ENCODE measurements around the gene UBE2F.
"Not testable (repeated sequence)": the region's sequence is repeated elsewhere in the genome, so short reads cannot be mapped to it uniquely, and the experiment has no call there.

UBE2F gene

DNA sequence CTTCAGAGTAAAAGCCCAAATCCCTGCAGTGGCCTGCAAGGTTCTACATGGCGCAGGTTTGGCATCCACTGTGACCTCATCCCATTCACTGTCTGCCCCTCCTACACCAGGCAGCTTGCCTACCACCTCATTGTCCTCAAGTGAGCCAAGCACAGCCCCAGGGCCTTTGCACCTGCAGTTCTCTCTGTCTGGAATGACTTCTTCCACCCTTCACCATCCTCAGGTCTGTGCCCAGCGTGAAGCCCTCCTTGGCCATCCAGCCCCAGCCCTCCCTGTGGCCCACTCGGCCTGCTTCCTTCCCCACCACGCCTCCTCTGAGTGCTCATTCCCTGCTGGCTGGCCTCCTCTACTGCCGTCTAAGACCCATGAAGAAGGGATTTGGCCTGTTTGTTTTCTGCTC is 32.6 kb upstream of the UBE2F start:
- TF ChIP-seq POLR2A (IDR thresholded peaks at IDR 0.05; ENCODE audit: low read depth, low read length): no peak
- DNase-seq (ENCODE audit: insufficient read length, low spot score) (no peak), FAIRE-seq (no peak)

DNA sequence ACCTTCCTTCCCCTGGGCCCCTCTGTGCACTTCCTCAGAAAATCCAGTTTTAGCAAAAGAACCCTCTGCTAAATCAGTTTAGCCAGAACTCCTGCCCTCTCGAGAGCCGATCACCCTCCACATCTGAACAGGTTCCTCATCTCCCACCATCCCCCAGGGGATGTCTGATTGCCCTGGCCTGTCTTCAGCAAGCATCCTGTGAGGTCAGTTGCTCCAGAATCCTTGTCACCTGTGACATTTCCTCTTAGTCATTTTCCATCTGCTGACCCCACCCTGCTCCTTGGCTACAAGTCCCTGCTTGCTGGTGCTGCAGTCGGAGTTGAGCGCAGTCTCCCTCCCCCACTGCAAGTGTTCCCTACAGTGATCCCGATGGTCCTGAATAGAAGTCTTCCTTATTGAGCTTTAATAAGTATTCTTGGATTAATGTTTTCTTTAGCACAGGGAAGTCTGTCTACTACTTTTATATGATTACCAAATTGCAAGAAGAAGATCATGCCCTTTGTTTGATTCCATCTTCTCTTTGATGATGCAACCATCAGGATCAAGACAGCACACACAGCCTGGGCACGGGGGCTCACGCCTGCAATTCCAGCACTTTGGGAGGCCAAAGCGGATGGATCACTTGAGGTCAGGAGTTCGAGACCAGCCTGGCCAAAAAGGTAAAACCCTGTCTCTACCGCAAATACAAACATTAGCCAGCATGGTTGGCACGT is 30.9 kb upstream of the UBE2F start:
- TF ChIP-seq POLR2A (IDR thresholded peaks at IDR 0.05; ENCODE audit: low read depth, low read length): no peak
- DNase-seq (ENCODE audit: insufficient read length, low spot score): no peak
- FAIRE-seq: no peak

DNA sequence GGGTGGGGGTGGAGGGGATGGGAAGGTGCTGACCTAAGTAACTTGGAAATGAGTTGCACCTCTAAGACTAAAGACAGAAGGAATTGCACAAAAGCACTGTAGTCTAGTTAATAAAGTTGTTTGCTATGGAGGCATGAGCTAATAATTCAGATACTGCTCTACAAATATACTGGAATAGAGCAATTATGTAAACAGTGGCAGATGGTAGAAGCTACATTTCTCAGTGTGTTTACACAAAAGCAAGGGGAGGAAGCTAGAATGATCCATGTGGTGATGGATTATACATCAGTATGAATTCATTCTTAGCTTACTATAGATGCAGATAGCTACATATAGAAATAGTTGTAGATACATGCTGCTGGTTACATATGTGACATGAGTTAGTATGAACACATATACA is 27.6 kb upstream of the UBE2F start:
- no peak for FAIRE-seq
- TF ChIP-seq POLR2A (IDR thresholded peaks at IDR 0.05; ENCODE audit: low read depth, low read length): no peak
- no peak for DNase-seq (ENCODE audit: insufficient read length, low spot score)

DNA sequence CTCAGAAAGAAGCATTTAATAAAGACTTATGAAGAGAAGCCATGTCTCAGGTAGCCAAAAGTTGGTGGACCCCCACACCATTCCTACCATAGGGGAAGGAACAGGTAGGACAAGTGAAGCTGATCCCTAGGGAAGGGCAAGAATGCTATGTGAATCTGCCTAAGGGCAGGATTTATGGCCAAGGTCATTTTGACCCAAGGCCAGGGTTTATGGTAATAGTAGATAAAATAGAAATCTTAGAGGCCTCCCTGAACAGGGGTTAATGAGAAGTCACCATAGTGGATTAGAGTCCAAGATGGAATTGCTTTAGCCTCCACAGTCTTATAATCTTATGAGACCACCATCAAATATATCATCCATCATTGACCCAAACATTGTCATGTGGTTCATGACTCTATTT is 26.0 kb upstream of the UBE2F start:
- TF ChIP-seq POLR2A (IDR thresholded peaks at IDR 0.05; ENCODE audit: low read depth, low read length): no peak
- FAIRE-seq: no peak

DNA sequence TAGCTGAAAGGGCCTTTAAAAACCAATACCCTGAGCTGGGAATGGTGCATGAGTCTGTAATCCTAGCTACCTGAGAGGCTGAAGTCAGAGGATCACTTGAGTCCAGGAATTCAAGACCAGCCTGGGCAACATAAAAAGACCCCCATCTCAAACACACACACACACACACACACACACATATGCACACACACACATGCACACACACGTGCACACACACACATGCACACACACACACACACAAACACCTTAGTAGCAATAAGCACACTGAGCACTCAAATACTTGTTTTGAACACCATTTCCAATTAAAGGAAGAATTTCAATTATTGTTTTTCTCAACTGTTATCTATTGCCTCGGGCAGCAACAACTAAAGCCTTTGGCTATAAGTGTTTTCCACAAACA is 25.6 kb upstream of the UBE2F start:
- FAIRE-seq (no peak), DNase-seq (ENCODE audit: insufficient read length, low spot score) (no peak)
- TF ChIP-seq POLR2A (IDR thresholded peaks at IDR 0.05; ENCODE audit: low read depth, low read length): no peak

More for the DNA sequence above, 26.0 kb upstream of the UBE2F start:
- DNase-seq (ENCODE audit: insufficient read length, low spot score): no peak

DNA sequence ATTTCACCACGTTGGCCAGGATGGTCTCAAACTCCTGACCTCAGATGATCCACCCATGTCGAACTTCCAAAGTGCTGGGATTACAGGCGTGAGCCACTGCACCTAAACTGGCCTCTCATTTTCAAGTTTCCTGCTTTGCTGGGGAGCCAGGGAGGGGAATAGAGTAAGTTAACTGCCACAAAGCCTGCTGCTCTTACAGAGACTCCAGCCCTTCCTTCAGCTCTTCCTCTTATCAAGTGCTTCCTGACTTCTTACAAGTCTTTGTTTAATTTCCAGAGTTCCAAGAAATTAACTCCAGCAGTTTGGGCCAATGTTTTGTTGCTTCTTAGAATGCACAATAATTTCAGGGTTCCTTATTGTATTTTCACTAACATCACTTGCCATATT is 24.3 kb upstream of the UBE2F start:
- FAIRE-seq: no peak
- DNase-seq (ENCODE audit: insufficient read length, low spot score): no peak

DNA sequence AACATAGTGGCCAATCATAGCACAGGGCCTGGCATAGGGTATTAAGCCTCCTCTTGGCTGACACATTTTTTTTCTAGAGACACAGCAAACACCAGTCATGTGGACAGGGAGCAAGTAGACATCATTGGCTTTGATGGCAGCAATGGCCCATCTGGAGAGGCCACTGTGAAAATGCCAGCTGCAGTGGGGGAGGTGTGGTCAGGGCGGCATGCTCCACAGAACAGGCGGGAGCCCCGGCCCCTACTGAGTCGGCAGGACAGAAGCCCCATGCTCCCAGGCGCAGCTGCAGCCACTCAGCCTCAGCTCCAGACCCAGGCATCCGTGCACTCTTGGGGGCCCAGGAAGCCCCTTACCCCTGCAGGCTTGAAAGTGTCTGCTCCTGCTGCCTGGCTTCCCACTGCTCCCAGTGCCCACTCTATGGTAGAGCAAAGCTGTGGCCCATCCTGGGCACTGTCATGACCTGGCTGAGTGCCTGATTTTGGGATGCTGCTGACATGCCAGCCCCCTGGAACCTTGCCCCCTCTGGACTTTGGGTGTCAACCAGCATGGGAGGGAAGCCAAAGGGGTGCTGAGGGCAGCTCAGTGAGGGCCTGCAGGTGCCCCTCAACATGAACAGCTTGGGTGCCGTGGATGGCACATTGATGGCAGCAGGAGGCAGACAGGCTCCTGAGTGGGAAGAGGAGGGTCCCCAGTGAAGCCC is 23.3 kb upstream of the UBE2F start:
- no peak for TF ChIP-seq POLR2A (IDR thresholded peaks at IDR 0.05; ENCODE audit: low read depth, low read length)
- no peak for FAIRE-seq
- no peak for DNase-seq (ENCODE audit: insufficient read length, low spot score)

More for the DNA sequence above, 24.3 kb upstream of the UBE2F start:
- no peak for TF ChIP-seq POLR2A (IDR thresholded peaks at IDR 0.05; ENCODE audit: low read depth, low read length)

DNA sequence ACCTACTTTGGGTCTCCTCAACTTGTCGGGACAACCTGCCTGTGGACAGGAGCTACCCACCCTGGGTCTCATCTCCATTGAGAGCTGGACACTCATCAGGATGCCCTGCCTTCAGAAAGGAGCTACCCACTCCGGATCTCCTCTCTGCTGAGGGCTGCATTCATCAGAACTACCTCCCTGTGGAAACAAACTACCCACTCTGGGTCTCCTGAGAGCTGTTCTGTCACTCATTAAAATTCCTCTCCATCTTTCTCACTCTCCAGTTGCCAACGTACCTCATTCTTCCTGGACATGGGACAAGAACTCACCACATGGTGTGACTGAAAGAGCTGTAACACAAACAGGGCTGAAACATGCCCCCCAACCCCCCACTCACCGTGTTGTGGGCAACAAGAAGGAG is 22.5 kb upstream of the UBE2F start:
- TF ChIP-seq POLR2A (IDR thresholded peaks at IDR 0.05; ENCODE audit: low read depth, low read length): no peak
- FAIRE-seq: no peak
- DNase-seq (ENCODE audit: insufficient read length, low spot score): no peak

DNA sequence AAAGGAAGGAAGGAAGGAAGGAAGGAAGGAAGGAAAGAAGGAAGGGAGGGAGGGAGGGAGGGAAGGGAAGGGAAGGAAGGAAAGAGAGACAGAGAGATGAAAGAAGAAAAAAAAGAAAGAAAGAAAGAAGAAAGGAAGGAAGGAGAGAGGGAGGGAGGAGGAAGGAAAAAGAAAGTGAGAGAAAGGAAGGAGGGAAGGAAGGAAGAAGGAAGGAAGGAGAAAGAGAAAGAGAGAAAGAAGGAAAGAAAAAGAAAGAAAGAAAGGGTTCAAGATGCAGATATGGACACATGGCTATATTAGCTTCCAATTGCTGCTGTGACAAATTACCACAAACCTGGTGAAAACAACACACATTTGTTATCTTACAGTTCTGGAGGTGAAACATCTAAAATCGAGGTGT is 20.4 kb upstream of the UBE2F start:
- FAIRE-seq (no peak), DNase-seq (ENCODE audit: insufficient read length, low spot score) (no peak)
- TF ChIP-seq POLR2A (IDR thresholded peaks at IDR 0.05; ENCODE audit: low read depth, low read length): no peak

DNA sequence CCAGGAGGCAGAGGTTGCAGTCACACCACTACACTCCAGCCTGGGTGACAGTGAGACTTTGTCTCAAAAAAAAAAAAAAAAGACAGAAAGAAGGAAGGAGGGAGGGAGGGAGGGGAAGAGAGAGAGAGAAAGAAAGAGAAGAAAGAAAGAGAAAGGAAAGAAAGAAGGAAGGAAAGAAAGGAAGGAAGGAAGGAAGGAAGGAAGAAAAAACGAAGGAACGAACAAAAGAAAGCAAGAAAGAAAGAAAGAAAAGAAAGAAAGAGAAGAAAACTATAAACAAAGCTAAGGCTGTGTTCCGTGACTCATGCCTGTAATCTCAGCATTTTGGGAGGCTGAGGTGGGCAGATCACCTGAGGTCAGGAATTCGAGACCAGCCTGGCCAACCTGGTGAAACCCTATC is 15.5 kb upstream of the UBE2F start:
- not testable (repeated sequence) for FAIRE-seq; DNase-seq (ENCODE audit: insufficient read length, low spot score)

DNA sequence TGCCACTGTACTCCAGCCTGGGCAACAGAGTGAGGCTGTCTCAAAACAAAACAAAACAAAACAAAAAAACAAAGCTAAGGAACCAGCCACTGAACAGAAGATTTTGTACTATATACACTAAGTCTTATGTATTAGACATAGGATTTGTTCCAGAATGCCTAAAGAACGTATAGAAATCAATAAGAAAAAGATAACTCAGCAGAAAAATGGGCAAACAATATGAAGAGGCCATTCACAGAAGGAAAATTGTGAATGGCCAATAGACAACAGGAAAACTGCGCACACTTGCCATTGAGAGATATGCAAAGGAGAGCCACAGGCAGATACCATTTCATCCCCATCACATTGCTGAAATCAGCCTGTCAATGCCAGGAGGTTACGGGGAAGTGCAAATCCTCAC is 14.9 kb upstream of the UBE2F start:
- FAIRE-seq: no peak
- DNase-seq (ENCODE audit: insufficient read length, low spot score): no peak
- no peak for TF ChIP-seq POLR2A (IDR thresholded peaks at IDR 0.05; ENCODE audit: low read depth, low read length)

DNA sequence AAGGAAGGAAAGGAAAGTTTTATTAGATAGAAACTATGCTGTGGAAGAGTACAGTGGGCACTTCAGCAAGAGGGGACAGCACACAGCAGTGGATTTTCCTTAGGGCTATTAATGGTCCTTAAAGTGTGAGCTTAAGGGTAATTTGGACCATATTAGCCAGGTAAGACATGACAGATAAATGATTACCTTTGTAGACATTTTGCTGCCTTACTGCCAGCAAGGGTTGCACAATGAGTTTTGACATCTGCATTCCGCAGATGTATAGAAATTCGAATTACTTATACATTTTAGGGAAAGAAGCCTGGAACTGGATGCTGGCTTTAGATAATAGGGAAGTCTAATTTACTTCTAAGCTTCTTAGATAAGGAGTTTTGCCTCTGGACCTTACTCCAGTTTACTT is 14.0 kb upstream of the UBE2F start:
- FAIRE-seq (no peak), DNase-seq (ENCODE audit: insufficient read length, low spot score) (no peak)
- no peak for TF ChIP-seq POLR2A (IDR thresholded peaks at IDR 0.05; ENCODE audit: low read depth, low read length)

DNA sequence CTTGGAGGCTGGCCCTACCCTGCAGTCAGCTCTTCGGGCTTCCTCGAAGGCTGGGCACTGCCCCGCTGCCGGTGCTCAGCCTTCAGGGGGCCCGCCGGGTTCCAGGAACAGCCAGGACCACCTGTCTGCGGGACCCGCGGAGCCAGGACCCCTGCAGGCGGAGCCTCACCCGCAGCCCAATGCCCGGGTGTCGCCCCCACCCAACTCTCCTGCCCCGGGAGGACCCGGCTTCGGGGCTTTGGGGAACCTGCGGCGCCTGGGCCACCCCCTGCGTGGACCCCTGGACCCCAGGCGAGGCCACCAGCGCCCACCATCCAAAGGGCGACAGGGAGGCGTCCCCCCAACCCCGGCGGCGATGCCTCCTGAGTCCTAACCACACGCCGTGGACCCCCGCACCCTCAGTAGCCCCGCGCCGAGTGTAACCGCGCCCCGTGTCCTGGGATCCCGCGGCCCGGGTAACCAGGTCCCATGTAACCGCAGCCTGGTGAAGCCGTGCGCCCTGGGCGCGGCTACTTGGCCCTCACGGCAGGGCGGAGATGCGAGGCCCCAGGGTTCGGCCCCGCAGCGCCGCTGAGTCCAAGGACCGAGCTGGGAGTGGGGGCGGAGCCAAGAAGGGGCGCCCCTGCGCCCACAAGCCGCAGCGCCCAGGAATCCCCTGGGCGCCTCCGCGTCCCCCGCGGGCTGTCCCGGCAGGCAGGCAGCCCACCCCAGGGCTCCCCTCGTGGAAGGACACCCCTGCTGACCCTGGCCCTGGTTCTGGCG is 11.0 kb upstream of the UBE2F start:
- DNase-seq (ENCODE audit: insufficient read length, low spot score) (no peak), FAIRE-seq (no peak)
- TF ChIP-seq POLR2A (IDR thresholded peaks at IDR 0.05; ENCODE audit: low read depth, low read length): no peak

DNA sequence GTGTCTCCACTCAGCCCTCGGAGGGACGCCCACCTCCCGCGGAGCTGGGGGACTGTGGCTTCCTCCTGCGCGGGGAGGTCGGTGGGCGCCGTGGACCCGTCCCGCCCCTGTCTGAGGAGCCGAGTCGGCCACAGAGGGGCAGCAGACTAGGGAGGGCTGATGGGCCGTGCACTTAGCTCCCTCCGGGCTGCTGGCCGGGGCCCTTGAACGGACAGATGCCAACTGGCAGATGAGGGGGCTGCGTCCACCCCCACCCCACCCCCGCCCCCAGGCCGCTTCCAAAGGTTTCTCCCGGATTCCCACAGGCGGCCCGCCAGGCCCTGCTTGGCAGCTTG is 10.4 kb upstream of the UBE2F start:
- DNase-seq (ENCODE audit: insufficient read length, low spot score) (no peak), FAIRE-seq (no peak)
- no peak for TF ChIP-seq POLR2A (IDR thresholded peaks at IDR 0.05; ENCODE audit: low read depth, low read length)

DNA sequence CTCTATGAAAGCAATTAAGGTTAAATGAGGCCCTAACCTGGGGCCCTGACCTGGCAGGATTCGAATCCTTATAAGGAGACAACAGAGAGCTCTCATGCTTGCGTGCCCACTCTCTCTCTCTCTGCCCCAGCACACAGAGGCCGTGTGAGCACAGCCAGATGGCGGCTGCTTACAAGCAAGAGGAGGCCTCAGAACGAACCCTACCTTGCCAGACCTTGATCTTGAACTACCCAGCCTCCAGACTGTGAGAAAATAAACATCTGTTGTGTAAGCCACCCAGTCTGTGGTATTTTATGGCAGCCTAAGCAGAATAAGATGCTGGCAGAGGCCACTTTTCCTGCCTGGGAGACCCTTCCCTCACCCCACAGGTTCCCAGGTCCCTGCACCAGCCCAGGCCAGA is 5.2 kb upstream of the UBE2F start:
- no peak for FAIRE-seq

More for the DNA sequence above, 5.2 kb upstream of the UBE2F start:
- no peak for TF ChIP-seq POLR2A (IDR thresholded peaks at IDR 0.05; ENCODE audit: low read depth, low read length)
- DNase-seq (ENCODE audit: insufficient read length, low spot score): no peak

Measured in H54 (cell line).